ENCODE results near the gene APOF. TPM values are rescaled to one million over a fixed set of nuclear protein-coding genes. Genes with fewer than 3 reads are reported as not detected.
A peak's percentile ranks its signal among the peaks of the same experiment; 100 is the strongest.

The APOF gene
- polyA plus RNA-seq, 2 of the 4 experiments (the other 2 are of a cell fraction): not detected

DNA sequence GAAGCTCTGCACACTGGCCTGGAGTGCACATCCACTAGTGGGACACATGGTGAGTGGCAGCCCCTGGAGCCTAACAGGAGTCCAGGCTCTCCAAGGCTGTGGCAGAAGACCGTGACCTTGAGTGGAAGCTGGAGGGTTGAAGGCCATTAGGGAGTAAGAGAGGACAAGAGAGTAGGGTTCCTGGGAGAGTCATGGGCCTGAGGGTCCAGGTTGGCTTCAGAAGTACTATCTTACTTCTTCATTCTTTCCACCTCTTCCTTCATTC is 23.6 kb downstream of the APOF start:
- H3K9me3 ChIP-seq: no peaks in the 10 kb centered on the region
- no peak overlapping the region for H3K27ac ChIP-seq
- ATAC-seq (no peak), FAIRE-seq (no peak), DNase-seq (ENCODE audit: low read depth in 1 of 2, low spot score in 1 of 2) (no peak)
- no peak overlapping the region for H3K4me3 ChIP-seq
- 0 out of 3 replicates have a peak, but pooled peaks cover 7% of the 10 kb centered on the region for H3K4me1 ChIP-seq
- no peak overlapping the region for H3K4me2 ChIP-seq
- CTCF ChIA-PET: interaction anchor here (2.0 kb wide), 1 partner anchor 125 kb away, joined by 8 read pairs; no protein-coding TSS in a partner anchor
- TF ChIP-seq, protein P1, sequence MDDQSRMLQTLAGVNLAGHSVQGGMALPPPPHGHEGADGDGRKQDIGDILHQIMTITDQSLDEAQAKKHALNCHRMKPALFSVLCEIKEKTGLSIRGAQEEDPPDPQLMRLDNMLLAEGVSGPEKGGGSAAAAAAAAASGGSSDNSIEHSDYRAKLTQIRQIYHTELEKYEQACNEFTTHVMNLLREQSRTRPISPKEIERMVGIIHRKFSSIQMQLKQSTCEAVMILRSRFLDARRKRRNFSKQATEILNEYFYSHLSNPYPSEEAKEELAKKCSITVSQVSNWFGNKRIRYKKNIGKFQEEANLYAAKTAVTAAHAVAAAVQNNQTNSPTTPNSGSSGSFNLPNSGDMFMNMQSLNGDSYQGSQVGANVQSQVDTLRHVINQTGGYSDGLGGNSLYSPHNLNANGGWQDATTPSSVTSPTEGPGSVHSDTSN (IDR thresholded peaks at IDR 0.05): no peak
- TF ChIP-seq, protein P2, sequence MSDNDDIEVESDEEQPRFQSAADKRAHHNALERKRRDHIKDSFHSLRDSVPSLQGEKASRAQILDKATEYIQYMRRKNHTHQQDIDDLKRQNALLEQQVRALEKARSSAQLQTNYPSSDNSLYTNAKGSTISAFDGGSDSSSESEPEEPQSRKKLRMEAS (IDR thresholded peaks at IDR 0.05): no peak
- TF ChIP-seq MYC (IDR thresholded peaks at IDR 0.05; ENCODE audit: borderline replicate concordance, low read length) (no peak), TFCP2L1 (CRISPR knock-in tag; IDR thresholded peaks at IDR 0.05) (no peak), RFX5 (IDR thresholded peaks at IDR 0.05) (no peak), HOXB5 (CRISPR knock-in tag; IDR thresholded peaks at IDR 0.05) (no peak), FOXS1 (CRISPR knock-in tag; IDR thresholded peaks at IDR 0.05) (no peak), JUNB (IDR thresholded peaks at IDR 0.05) (no peak), FOSL2 (IDR thresholded peaks at IDR 0.05) (no peak), FOSL2 (CRISPR knock-in tag; IDR thresholded peaks at IDR 0.05) (no peak), KDM5A (IDR thresholded peaks at IDR 0.05) (no peak), EHF (CRISPR knock-in tag; IDR thresholded peaks at IDR 0.05) (no peak), HOXB13 (CRISPR knock-in tag; IDR thresholded peaks at IDR 0.05; ENCODE audit: low read depth) (no peak), NPAS2 (CRISPR knock-in tag; IDR thresholded peaks at IDR 0.05; ENCODE audit: borderline replicate concordance) (no peak), HOXA7 (CRISPR knock-in tag; IDR thresholded peaks at IDR 0.05) (no peak)
- TF ChIP-seq, protein P3, sequence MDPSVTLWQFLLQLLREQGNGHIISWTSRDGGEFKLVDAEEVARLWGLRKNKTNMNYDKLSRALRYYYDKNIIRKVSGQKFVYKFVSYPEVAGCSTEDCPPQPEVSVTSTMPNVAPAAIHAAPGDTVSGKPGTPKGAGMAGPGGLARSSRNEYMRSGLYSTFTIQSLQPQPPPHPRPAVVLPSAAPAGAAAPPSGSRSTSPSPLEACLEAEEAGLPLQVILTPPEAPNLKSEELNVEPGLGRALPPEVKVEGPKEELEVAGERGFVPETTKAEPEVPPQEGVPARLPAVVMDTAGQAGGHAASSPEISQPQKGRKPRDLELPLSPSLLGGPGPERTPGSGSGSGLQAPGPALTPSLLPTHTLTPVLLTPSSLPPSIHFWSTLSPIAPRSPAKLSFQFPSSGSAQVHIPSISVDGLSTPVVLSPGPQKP (IDR thresholded peaks at IDR 0.05; ENCODE audit: low read depth, low read length): no peak
- WGBS (ENCODE audit: missing lambda C conversion rate): 82% methylated on average over 1 of the region's 1 CpG
- POLR2A ChIA-PET: no interaction called here

DNA sequence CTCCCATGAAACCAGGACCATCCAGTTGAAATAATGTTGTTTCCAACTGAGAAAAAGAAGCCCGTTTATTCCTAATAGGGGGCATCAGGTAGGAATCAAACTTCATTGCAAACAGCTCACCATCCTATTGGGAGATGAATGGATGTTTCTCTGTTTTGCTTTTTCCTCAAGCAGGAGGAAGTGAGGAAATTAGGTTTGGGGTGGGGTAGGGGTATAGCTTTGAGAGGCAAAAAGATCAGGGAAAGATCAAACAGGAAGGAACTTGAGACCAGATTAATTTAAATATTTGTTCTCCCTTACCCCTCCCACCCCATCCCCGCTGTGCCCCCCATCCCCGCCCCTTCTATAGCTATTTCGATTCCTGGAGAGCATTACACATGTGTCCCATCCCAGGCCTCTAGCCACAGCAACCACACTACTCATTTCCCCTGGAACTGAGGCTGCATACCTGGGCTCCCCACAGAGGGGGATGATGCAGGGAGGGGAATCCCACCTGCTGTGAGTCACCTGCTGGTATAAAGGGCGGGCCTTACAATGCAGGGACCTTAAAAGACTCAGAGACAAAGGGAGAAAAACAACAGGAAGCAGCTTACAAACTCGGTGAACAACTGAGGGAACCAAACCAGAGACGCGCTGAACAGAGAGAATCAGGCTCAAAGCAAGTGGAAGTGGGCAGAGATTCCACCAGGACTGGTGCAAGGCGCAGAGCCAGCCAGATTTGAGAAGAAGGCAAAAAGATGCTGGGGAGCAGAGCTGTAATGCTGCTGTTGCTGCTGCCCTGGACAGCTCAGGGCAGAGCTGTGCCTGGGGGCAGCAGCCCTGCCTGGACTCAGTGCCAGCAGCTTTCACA is 24.1 kb downstream of the APOF start, which contains the start of gene IL23A:
IL23A (plus strand) TSS at position 577 of the 850 bp plus-strand sequence; CDS start at position 738, 161 bp downstream.
- ATAC-seq (no peak; a peak in 1 of 6 replicates), FAIRE-seq (no peak), DNase-seq (ENCODE audit: low read depth in 1 of 2, low spot score in 1 of 2) (no peak)
- TF ChIP-seq ZFP36 (IDR thresholded peaks at IDR 0.05; ENCODE audit: borderline replicate concordance, partially characterized antibody) (no peak), MAZ (IDR thresholded peaks at IDR 0.05; ENCODE audit: borderline replicate concordance, low read depth, low read length) (no peak), CEBPB (IDR thresholded peaks at IDR 0.05) (no peak)
- H3K4me1 ChIP-seq: 0 out of 3 replicates have a peak, but pooled peaks cover 7% of the 10 kb centered on the region
- H3K4me2 ChIP-seq: no peak within 1 kb of the TSS
- CTCF ChIA-PET: interaction anchor here (0.5 to 2.0 kb wide), 3 partner anchors 16 to 125 kb away, joined by 3 to 8 read pairs (median 3); partner anchors contain the start of gene STAT2
- H3K27ac ChIP-seq: no peak within 1 kb of the TSS
- POLR2A ChIA-PET: interaction anchor here (0.8 kb wide), 1 partner anchor 22 kb away, joined by 4 read pairs; the partner anchor contains the start of gene CNPY2
- WGBS (ENCODE audit: missing lambda C conversion rate): 67% methylated on average over 9 of the region's 9 CpGs
- no peak within 1 kb of the TSS for H3K4me3 ChIP-seq
- no peaks in the 10 kb centered on the region for H3K9me3 ChIP-seq

DNA sequence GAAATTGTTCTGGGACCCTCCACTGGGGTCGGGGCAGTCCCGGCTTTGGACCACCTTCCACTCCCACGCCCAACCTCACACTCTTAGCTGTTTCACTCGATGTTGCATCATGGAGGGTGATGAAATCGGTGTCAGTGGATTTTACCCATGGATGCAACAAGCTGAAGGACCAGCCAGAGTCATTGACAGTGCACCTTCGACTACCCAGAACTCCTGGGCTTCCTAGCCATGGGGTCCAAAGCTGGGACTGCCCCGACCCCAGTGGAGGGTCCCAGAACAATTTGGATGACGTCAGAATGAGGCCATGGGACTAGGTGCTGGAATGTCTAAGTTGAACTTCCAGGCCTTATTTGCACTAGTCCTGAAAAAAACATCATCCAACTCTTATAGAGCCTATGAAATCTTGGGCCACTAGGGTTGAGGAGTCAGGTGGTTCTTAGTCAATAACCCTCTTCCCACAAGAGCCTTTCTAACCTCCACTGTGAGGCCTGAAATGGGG is 24.9 kb downstream of the APOF start:
- POLR2A ChIA-PET: interaction anchor here (0.8 kb wide), 1 partner anchor 22 kb away, joined by 4 read pairs; the partner anchor contains the start of gene CNPY2

More for the DNA sequence above, 24.9 kb downstream of the APOF start:
- no peak overlapping the region for H3K27ac ChIP-seq
- 47% methylated on average over 8 of the region's 8 CpGs for WGBS (ENCODE audit: missing lambda C conversion rate)
- DNase-seq (ENCODE audit: low read depth in 1 of 2, low spot score in 1 of 2) (no peak), FAIRE-seq (no peak), ATAC-seq (no peak)
- no peak overlapping the region for H3K4me3 ChIP-seq
- TF ChIP-seq KDM1A (IDR thresholded peaks at IDR 0.05; ENCODE audit: low read depth): no peak
- TF ChIP-seq, protein P1 (IDR thresholded peaks at IDR 0.05): no peak
- TF ChIP-seq, protein P2 (IDR thresholded peaks at IDR 0.05): no peak
- no peak for TF ChIP-seq SREBF2 (IDR thresholded peaks at IDR 0.05)
- 0 out of 4 replicates have a peak, but pooled peaks of 1 of the 2 experiments have one; percentile 41 for TF ChIP-seq CEBPB (IDR thresholded peaks at IDR 0.05)
- TF ChIP-seq MAZ (IDR thresholded peaks at IDR 0.05; ENCODE audit: borderline replicate concordance, low read depth, low read length): no peak
- H3K9me3 ChIP-seq: no peaks in the 10 kb centered on the region
- H3K4me2 ChIP-seq: no peak overlapping the region
- peaks cover 11% of the 10 kb centered on the region for H3K4me1 ChIP-seq
- CTCF ChIA-PET: interaction anchor here (0.7 to 2.2 kb wide), 6 partner anchors 9 to 127 kb away, joined by 3 to 8 read pairs (median 4); partner anchors contain the start of gene STAT2
